HG03521 (cell line): Measurements from ENCODE around the gene PIAS1.

ENCODE experiments used
- ATAC-seq: cut with Tn5 transposase; IDR thresholded peaks from one replicate; pipeline ENCODE4 v1.9.1; 2021; ENCODE audit warnings: mild to moderate bottlenecking, moderate library complexity; ENCODE audit not compliant: unreplicated experiment

PIAS1 gene

GRCh38 chr15:68062214-68062613 lies 8.1 kb downstream of the PIAS1 start:
- ATAC-seq: no peak

DNA sequence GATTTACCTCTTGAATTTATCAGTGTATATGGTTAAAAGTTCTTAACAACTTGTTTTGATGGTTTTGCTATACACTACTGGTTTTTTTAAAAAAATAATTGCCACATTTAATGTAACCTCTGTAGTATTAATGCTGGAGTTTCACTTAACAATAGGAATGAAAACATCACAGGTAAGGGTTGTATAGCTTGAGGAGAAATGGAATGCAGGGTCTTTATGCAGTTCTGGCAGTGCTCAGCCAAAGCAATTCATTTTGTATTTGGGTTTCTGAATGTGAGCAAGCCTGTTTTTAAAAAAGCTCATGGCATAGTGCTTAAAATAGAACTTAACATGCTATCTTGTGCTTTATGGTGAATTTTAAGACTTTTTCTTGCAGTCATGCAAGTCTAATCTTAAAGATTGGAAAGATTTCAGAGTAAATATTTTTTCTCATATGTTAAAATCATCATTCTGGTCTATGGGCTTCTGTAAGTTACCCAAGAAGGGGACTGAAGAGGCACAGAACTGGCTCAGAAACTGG lies 8.9 kb downstream of the PIAS1 start:
- ATAC-seq: no peak

- ATAC-seq: no peak
These were observed 9.5 kb downstream of the PIAS1 start for GRCh38 chr15:68063606-68064005.

DNA sequence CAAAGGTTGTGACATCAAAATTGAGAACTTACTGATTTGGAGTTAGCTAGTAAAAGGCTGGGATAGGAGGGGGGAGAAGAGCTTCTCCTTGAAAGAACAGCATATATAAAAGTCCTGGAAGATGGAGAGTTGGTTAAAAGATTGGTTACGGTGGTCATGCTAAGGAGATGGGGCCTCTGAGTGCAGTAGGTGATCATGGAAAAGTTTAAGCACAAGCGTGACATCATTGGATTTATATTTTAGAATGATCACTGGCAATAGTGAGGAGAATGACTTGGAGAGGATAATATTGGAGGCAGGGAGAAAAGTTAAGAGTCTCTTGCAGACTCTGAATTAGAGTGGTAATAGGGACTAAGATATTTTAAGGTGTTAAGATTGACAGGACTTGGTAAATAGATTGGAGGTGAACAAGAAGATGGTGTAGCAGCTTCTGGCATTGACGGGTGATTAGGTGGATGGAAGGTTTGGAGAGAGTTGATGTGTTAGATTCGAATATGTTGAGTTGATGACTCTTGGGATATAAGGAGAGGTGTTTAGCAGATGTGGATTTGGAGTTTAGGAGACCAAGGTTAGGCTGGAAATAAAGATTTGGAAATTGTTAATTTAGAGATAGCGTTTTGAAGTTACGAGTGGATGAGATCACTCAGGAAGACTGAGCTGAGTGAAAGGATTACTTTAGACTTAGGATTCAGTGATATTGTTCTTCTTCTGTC lies 19.6 kb downstream of the PIAS1 start:
- no peak for ATAC-seq

DNA sequence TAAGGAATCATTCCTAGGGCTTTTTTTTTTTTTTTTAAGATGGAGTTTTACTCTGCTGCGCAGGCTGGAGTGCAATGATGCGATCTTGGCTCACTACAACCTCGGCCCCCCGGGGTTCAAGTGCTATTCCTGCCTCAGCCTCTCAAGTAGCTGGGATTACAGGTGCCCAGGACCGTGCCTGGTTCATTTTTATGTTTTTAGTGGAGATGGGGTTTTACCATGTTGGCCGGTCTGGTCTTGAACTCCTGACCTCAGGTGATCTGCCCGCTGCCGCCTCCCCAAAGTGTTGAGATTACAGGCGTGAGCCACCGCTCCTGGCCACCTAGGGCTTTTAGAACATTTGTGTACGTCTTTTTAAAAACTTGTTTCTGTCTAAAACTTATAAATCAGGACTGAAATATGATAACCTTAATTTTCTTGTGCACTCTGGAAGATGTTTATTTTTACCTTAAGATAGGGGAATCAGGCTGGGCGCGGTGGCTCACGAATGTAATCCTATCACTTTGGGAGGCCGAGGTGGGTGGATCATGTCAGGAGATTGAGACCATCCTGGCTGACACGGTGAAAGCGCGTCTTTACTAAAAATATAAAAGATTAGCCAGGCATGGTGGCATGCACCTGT lies 21.8 kb downstream of the PIAS1 start:
- no peak for ATAC-seq

- no peak for ATAC-seq
These were observed 24.2 kb downstream of the PIAS1 start for GRCh38 chr15:68078365-68078764.

DNA sequence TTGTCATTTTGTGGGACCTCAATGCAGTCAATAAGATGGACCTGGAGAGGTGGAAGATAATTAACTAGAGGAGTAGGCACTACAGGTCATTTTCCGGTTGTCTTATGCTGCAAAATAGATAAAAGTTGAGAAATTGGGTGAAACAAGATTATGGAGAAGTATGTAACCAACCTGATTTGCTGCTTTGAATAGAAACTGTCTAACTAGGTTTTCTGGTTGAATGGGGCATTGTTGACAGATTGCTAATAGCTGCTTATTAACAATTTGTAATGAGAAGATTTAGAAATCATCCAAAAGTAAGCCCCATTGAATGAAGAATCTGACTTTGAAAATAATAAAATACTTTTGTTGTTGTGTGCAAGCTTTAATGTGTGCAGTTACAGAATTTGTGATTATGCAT lies 26.2 kb downstream of the PIAS1 start:
- no peak for ATAC-seq

DNA sequence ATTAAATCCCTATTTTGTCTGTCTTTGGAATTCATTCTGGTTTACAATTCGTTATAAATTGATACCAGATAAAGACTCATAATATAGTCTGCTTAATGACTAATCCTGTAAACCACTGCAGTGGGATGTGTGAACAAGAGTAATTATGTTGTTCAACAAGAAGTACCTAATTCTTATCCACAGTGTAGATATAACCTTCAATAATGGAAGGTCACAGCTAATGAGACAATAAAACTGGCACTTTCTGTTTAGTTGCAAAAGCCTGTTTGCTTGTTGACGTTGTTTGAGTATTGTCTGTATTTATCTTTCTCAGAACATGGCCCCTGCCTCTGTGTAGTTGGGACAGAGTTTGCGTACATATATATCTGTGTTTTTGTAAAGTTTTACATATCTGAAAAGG lies 26.7 kb downstream of the PIAS1 start:
- ATAC-seq: no peak

DNA sequence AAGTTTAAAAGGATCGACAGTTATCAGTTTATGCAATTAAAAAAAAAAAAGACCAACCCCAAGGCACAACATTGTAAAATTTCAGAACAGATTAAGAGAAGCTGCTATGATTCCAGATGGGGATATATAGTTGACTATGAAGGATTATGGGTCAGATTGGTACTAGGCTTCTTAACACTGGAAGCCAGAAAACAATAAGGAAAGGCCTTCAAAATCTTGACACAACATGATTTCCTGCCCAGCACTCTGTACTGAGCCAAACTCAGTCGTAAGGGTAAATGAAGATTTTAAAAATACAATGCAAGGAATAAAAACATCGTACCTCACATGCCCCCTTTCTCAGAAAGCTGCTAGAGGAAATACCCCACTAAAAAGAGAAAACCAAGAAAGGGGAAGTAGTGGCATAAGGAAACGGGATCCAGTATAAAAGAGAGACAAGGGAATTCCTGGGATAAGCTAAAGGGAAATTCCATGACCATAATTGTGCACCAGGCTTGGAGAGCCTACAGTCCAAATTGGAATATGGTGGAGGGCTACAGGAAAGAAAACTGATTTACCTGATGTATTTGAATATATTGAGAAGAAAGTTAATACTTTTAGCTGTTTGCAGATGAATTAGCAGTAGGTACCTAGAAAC lies 27.9 kb downstream of the PIAS1 start:
- no peak for ATAC-seq

DNA sequence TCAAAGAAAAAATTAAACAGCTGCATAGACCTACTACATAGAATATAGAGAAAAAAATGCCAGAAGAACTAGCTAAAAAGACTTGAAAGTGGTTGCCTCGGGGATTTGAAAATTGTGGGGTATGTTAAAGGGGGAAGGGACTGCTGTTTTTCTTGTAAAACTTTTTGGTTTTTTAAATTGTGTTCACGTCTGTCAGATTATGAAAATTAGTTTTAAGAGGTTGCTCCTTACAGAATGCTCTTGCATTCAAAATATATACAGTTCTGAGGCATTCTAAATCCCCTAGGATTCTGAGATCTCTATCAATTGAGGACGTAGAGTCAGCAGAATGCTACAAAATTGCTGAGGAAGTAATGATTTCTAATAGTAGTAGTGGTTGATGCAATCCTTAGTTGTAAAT lies 28.6 kb downstream of the PIAS1 start:
- ATAC-seq: no peak

- ATAC-seq: no peak
These were observed 29.3 kb downstream of the PIAS1 start for GRCh38 chr15:68083463-68083862.

DNA sequence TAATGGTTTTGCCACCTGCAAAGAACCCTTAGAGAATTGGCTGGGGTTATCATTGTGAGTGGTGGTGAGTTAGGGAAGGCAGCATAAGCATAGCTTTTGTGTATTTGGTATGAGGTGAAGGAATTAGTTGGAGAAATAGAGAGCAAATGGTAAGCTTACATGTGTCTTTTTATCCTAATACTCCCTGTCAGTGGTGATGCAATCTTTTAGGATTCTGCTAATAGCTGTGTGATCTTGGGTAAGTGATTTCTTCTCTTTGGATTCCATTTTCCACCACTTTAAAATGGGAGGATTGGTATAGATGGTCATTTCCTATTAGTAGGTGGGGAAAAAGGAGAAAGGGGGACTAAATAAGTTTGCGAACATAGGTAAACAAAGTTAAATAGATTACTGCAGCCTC lies 30.9 kb downstream of the PIAS1 start:
- ATAC-seq: no peak

DNA sequence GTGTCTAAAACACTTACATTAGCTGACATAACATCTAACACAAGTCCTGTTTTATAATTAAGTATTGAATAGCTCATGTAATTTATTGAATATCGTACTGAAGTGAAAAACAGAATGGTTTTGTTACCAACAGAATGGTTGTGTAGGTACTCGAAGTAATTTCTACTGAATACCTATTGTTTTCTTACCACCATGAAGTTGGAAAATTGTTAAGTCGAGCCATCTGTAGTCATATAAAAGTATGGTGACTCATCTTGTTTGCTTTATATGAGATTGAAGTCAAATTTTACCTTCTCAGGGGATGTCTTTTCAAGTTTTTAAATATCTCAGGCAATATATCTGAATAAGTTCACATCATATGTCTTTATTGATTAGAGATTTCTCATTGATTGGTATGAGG lies 37.6 kb downstream of the PIAS1 start:
- no peak for ATAC-seq

- ATAC-seq: no peak
These were observed 42.0 kb downstream of the PIAS1 start for GRCh38 chr15:68096099-68096498.

DNA sequence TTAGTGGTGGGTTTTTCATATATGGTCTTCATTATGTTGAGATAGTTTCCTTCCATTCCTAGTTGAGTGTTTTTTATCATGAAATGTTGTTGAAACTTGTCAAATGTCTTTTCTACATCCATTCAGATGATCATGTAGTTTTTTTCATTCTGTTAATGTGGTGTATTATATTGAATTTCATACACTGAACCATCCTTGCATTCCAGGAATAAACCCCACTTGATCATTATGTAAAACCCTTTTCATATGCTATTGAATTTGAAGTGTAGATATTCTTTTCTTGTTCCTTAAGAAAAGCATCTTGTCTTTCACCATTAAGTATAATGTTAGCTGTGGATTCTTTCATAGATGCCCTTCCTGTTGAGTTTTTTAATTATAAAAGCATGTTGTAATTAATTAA lies 42.9 kb downstream of the PIAS1 start:
- no peak for ATAC-seq

GRCh38 chr15:68098465-68098864 lies 44.4 kb downstream of the PIAS1 start:
- ATAC-seq: no peak

DNA sequence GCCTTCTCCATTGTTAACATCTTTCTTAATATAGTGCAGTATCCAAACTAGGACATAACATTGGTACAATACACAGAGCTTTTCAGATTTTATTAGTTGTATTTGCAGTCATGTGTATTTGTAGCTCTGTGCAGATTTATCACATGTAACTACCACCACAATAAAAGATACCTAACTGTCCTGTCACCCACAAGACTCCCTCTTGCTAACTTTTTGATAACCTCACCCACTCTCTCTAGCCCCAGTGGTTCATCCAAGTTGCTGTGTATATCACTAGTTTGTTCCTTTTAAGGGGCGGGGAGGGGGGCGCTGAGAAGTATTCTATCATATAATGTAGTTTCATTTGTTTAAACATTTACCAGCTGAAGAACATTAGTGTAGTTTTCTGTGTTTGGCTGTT lies 46.1 kb downstream of the PIAS1 start:
- no peak for ATAC-seq

GRCh38 chr15:68103603-68104002 lies 49.5 kb downstream of the PIAS1 start:
- ATAC-seq: no peak

DNA sequence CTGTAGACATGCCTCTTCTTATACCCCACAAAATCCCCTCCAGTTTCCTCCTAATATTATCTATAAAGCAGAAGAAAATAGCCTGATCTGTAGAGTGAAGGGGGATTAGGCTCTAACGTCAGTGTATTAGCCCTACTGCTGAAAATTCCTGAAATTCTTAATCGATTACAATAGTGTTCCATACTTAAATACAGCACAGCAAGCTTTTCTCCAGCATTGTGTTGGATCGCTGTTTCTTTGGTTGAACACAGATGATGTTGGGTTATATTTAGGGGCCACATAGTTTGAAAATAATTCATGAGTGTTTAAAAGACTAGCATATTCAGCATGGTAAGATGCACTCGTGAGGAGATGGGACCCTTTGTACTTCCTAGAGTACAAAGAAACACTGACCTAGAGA lies 52.5 kb downstream of the PIAS1 start:
- ATAC-seq: no peak

DNA sequence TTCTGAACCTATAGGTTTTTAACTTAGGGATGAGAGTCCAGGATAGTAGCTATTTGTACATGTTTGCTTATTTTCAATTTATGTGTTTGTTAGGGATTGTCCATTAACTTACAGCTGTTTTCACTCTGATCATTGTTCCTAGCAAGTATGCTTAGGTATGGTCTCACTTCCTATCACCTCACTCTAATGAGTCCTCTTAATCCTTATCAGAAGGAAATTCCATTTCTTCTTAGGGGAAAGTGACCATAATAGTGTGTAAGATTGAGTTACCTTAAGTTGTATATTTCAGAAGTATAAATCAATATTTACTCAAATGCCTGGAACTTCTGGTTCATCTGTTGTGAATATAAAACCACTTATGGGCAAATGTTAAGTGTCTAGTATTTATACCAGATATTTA lies 53.0 kb downstream of the PIAS1 start:
- ATAC-seq: no peak

GRCh38 chr15:68112706-68113105 lies 58.6 kb downstream of the PIAS1 start:
- ATAC-seq: no peak

GRCh38 chr15:68113273-68113672 lies 59.2 kb downstream of the PIAS1 start:
- ATAC-seq: no peak
